PFSK-1 (cell line): Measurements from ENCODE around the gene DDAH1.

ENCODE experiments used
- POLR2AphosphoS5 ChIP-seq: IDR thresholded peaks from 2 replicates; pipeline ENCODE4 v1.6.1; 2012; ENCODE audit warnings: low read depth, mild to moderate bottlenecking, control low read depth, low read length, moderate library complexity
- REST ChIP-seq, 2 experiments: IDR thresholded peaks; 2 replicates each; pipeline versions ENCODE4 v1.6.1 to v1.8.0; 2011 to 2012; ENCODE audit warnings: low read depth in 2 of 2, low read length in 2 of 2, control low read depth in 1 of 2, inconsistent platforms in 1 of 2, mild to moderate bottlenecking in 1 of 2, moderate library complexity in 1 of 2; ENCODE audit not compliant: insufficient read depth in 1 of 2
- SIN3A ChIP-seq: IDR thresholded peaks from 2 replicates; pipeline ENCODE4 v1.6.1; 2012; ENCODE audit warnings: mild to moderate bottlenecking, low read length, moderate library complexity, borderline replicate concordance; ENCODE audit not compliant: insufficient read depth
- TAF1 ChIP-seq: IDR thresholded peaks from 2 replicates; pipeline ENCODE4 v1.6.1; 2012; ENCODE audit warnings: low read length, control low read depth, borderline replicate concordance; ENCODE audit not compliant: insufficient read depth

- TF ChIP-seq POLR2AphosphoS5: no peak
- no peak for TF ChIP-seq SIN3A
- no peak for TF ChIP-seq TAF1
- TF ChIP-seq REST (IDR thresholded peaks at IDR 0.05; ENCODE audit: insufficient read depth in 1 of 2, low read depth in 2 of 2, low read length in 2 of 2): no peak
Measured at GRCh38 chr1:85359874-85360721, 104.9 kb downstream of the DDAH1 start.
